SK-MEL-5 (cell line): ENCODE measurements around the gene MRPL11. TPM values are rescaled to one million over a fixed set of nuclear protein-coding genes. Genes with fewer than 3 reads are reported as not detected.

Experiments
- DNase-seq: peaks from one replicate; pipeline ENCODE4 v3.0.0-alpha.2; 2016; ENCODE audit warnings: low read depth, low spot score
- in situ Hi-C: cut with HindIII; loops from 2 replicates; pipeline ENCODE4 v1.10.0; 2016; ENCODE audit warnings: low sequenced_read_pairs, high pct_unique_total_duplicates, low pct_unique_long_range_greater_than_20kb
- small RNA-seq, 2 experiments: library from RNA; depleted of rRNA; stranded (forward); fragments of <200 nt; gene quantifications; one replicate each; pipeline ENCODE3, GENCODE V24; 2014
- total RNA-seq: library from RNA; depleted of rRNA; stranded (reverse); fragments of >200 nt; shearing (Covaris generic); gene quantifications from 2 replicates; pipeline ENCODE4 v1.2.3, GENCODE V29; 2014; rRNA removed

MRPL11 gene
- total RNA-seq, 1 experiment from 2014 or later: 45.4 TPM

GRCh38 chr11:66415423-66415822, 23.2 kb downstream of the MRPL11 start:
- in situ Hi-C loops: no loop called here

GRCh38 chr11:66414120-66414934, 24.3 kb downstream of the MRPL11 start:
- in situ Hi-C loops: no loop called here
- no peak for DNase-seq

More at GRCh38 chr11:66415423-66415822, 23.2 kb downstream of the MRPL11 start:
- no peak for DNase-seq

GRCh38 chr11:66413167-66413566, 25.5 kb downstream of the MRPL11 start:
- DNase-seq: no peak
- in situ Hi-C loops: no loop called here

- no peak for DNase-seq
- in situ Hi-C loops: no loop called here
Observed at GRCh38 chr11:66412110-66412509, 26.5 kb downstream of the MRPL11 start.

- in situ Hi-C loops: no loop called here
- DNase-seq: no peak
Observed at GRCh38 chr11:66411323-66411722, 27.3 kb downstream of the MRPL11 start.

GRCh38 chr11:66410191-66410590, 28.5 kb downstream of the MRPL11 start:
- in situ Hi-C loops: no loop called here
- DNase-seq: no peak

- in situ Hi-C loops: no loop called here
Observed at GRCh38 chr11:66409226-66409625, 29.4 kb downstream of the MRPL11 start.

GRCh38 chr11:66408488-66409214, 30.0 kb downstream of the MRPL11 start:
- in situ Hi-C loops: no loop called here
- peak; percentile 74 for DNase-seq

More at GRCh38 chr11:66409226-66409625, 29.4 kb downstream of the MRPL11 start:
- no peak for DNase-seq

- no peak for DNase-seq
- in situ Hi-C loops: no loop called here
Observed at GRCh38 chr11:66407651-66408050, 31.0 kb downstream of the MRPL11 start.

- DNase-seq: no peak
- in situ Hi-C loops: no loop called here
Observed at GRCh38 chr11:66393954-66394353, 44.7 kb downstream of the MRPL11 start.

GRCh38 chr11:66391322-66391721, 47.3 kb downstream of the MRPL11 start:
- in situ Hi-C loops: no loop called here
- no peak for DNase-seq

- peak; percentile 81 for DNase-seq
- in situ Hi-C loops: no loop called here
Observed at GRCh38 chr11:66388780-66389386, 49.8 kb downstream of the MRPL11 start.

GRCh38 chr11:66386171-66387069, 52.2 kb downstream of the MRPL11 start:
- peak; percentile 85 for DNase-seq
- in situ Hi-C loops: no loop called here

Small RNAs within 50 kb of the gene (small RNA-seq; reads per million reads assigned to genes)
- gene RF00416 (0 to 0.02 reads per million in 2 experiments), gene RNU1-84P (0.08 to 0.29 reads per million in 2 experiments)

Other genes starting within 250 kb of the MRPL11 start
- 4.6 and 5.3 TPM in 2 replicates for gene KLC2, start 181.1 kb downstream of the MRPL11 start, total RNA-seq
- 78.7 and 85.1 TPM in 2 replicates for gene RAB1B, start 170.2 kb downstream of the MRPL11 start, total RNA-seq
- 0.56 and 0.63 TPM in 2 replicates for gene CNIH2, start 160.7 kb downstream of the MRPL11 start, total RNA-seq
- gene YIF1A, start 149.7 kb downstream of the MRPL11 start, total RNA-seq: 178 and 183 TPM in 2 replicates
- 1.8 and 2.9 TPM in 2 replicates for gene TMEM151A, start 147.0 kb downstream of the MRPL11 start, total RNA-seq
- not detected in 2 replicates for gene CD248, start 121.8 kb downstream of the MRPL11 start, total RNA-seq
- gene RIN1, start 102.4 kb downstream of the MRPL11 start, total RNA-seq: 12.1 and 12.2 TPM in 2 replicates
- 70.2 and 70.5 TPM in 2 replicates for gene BRMS1, start 93.7 kb downstream of the MRPL11 start, total RNA-seq
- gene B4GAT1, start 91.2 kb downstream of the MRPL11 start, total RNA-seq: 58.8 and 65.6 TPM in 2 replicates
- gene SLC29A2, start 67.1 kb downstream of the MRPL11 start, total RNA-seq: 0.63 and 2.0 TPM in 2 replicates
- gene NPAS4, start 17.8 kb downstream of the MRPL11 start, total RNA-seq: not detected in 2 replicates
- 7.4 and 8.1 TPM in 2 replicates for gene PELI3, start 28.1 kb upstream of the MRPL11 start, total RNA-seq
- gene DPP3, start 41.6 kb upstream of the MRPL11 start, total RNA-seq: 40.9 and 43.5 TPM in 2 replicates
- gene BBS1, start 71.8 kb upstream of the MRPL11 start, total RNA-seq: 6.3 and 9.1 TPM in 2 replicates
- gene ZDHHC24, start 107.2 kb upstream of the MRPL11 start, total RNA-seq: 19.6 and 26.8 TPM in 2 replicates
- not detected in 2 replicates for gene ACTN3, start 108.1 kb upstream of the MRPL11 start, total RNA-seq
- gene CTSF, start 129.8 kb upstream of the MRPL11 start, total RNA-seq: 35.2 and 43.1 TPM in 2 replicates
- gene CCDC87, start 154.2 kb upstream of the MRPL11 start, total RNA-seq: 0.08 and 0.24 TPM in 2 replicates
- gene CCS, start 154.3 kb upstream of the MRPL11 start, total RNA-seq: 13.4 and 15.1 TPM in 2 replicates
- gene RBM14, start 177.8 kb upstream of the MRPL11 start, total RNA-seq: 23.3 and 26.1 TPM in 2 replicates
- gene RBM4, start 199.9 kb upstream of the MRPL11 start, total RNA-seq: 58.3 and 73.6 TPM in 2 replicates
- 8.1 and 11.0 TPM in 2 replicates for gene RBM4B, start 239.0 kb upstream of the MRPL11 start, total RNA-seq